Measurements from ENCODE around the gene TMEM132C. TPM values are rescaled to one million over a fixed set of nuclear protein-coding genes. Genes with fewer than 3 reads are reported as not detected.

TMEM132C gene
- total and polyA plus RNA-seq, 9 donors, result 1.6 to 38.4 (median 9.4) TPM

GRCh38 chr12:128551266-128551665, 284.3 kb downstream of the TMEM132C start:
- H3K27ac ChIP-seq, result no peak overlapping the region
- no peaks in the 10 kb centered on the region for H3K9me3 ChIP-seq
- intact Hi-C loops (cut with DNase I), result no loop called here
- H3K36me3 ChIP-seq, result no peaks in the 10 kb centered on the region
- no peak for DNase-seq
- H3K4me1 ChIP-seq (ENCODE audit: insufficient read depth), result no peaks in the 10 kb centered on the region
- 3 to 17% (median 9%) methylated on average over 9 of the region's 9 CpGs for WGBS, 3 donors
- H3K27me3 ChIP-seq, result no peaks in the 10 kb centered on the region
- TF ChIP-seq EP300 (IDR thresholded peaks at IDR 0.05) (no peak), POLR2A (IDR thresholded peaks at IDR 0.05) (no peak), CTCF (IDR thresholded peaks at IDR 0.05) (no peak)
- no peak overlapping the region for H3K4me3 ChIP-seq

- 41 to 49% (median 47%) methylated on average over 12 of the region's 12 CpGs for WGBS, 3 donors
- no peaks in the 10 kb centered on the region for H3K4me1 ChIP-seq (ENCODE audit: insufficient read depth)
Observed at GRCh38 chr12:128554546-128555304, 287.8 kb downstream of the TMEM132C start.

GRCh38 chr12:128557231-128557630, 290.3 kb downstream of the TMEM132C start:
- Histone ChIP-seq H3K9me3 (no peaks in the 10 kb centered on the region), H3K4me3 (no peak overlapping the region), H3K27me3 (no peaks in the 10 kb centered on the region), H3K4me1 (ENCODE audit: insufficient read depth) (no peaks in the 10 kb centered on the region), H3K27ac (no peak overlapping the region), H3K36me3 (no peaks in the 10 kb centered on the region)
- WGBS, 3 donors, result 60 to 88% (median 69%) methylated on average over 1 of the region's 1 CpG
- DNase-seq, result no peak
- intact Hi-C loops (cut with DNase I), result no loop called here
- TF ChIP-seq POLR2A (IDR thresholded peaks at IDR 0.05) (no peak), EP300 (IDR thresholded peaks at IDR 0.05) (no peak), CTCF (IDR thresholded peaks at IDR 0.05) (no peak)

More at GRCh38 chr12:128554546-128555304, 287.8 kb downstream of the TMEM132C start:
- no peak overlapping the region for H3K27ac ChIP-seq
- H3K36me3 ChIP-seq, result no peaks in the 10 kb centered on the region
- intact Hi-C loops (cut with DNase I), result no loop called here
- H3K4me3 ChIP-seq, result no peak overlapping the region
- TF ChIP-seq CTCF (IDR thresholded peaks at IDR 0.05) (no peak), EP300 (IDR thresholded peaks at IDR 0.05) (no peak), POLR2A (IDR thresholded peaks at IDR 0.05) (no peak)
- no peak for DNase-seq
- no peaks in the 10 kb centered on the region for H3K27me3 ChIP-seq
- no peaks in the 10 kb centered on the region for H3K9me3 ChIP-seq

GRCh38 chr12:128564956-128565355, 298.0 kb downstream of the TMEM132C start:
- no peaks in the 10 kb centered on the region for H3K27me3 ChIP-seq
- 83 to 91% (median 86%) methylated on average over 3 of the region's 3 CpGs for WGBS, 3 donors
- intact Hi-C loops (cut with DNase I), result no loop called here

More at GRCh38 chr12:128564956-128565355, 298.0 kb downstream of the TMEM132C start:
- H3K4me1 ChIP-seq (ENCODE audit: insufficient read depth), result no peaks in the 10 kb centered on the region
- no peak overlapping the region for H3K27ac ChIP-seq
- no peak for DNase-seq
- no peaks in the 10 kb centered on the region for H3K36me3 ChIP-seq
- H3K4me3 ChIP-seq, result no peak overlapping the region
- no peaks in the 10 kb centered on the region for H3K9me3 ChIP-seq
- no peak for TF ChIP-seq CTCF (IDR thresholded peaks at IDR 0.05)
